Retinal pigment epithelial cell (primary cell): ENCODE measurements around the gene SUSD6.

Experiments used
- DNase-seq: peaks from one replicate; pipeline ENCODE4 v3.0.0-alpha.2; 2010; ENCODE audit warnings: low read depth
- H3K4me3 ChIP-seq: 2 replicates; pipeline ENCODE4 v1.5.1; 2011; ENCODE audit warnings: mild to moderate bottlenecking, low read length, control low read depth, moderate library complexity
- CTCF ChIP-seq: conservative IDR thresholded peaks from 2 replicates; pipeline ENCODE4 v1.5.1; 2011; ENCODE audit warnings: low read depth, low read length, control low read depth, inconsistent platforms

The SUSD6 gene

GRCh38 chr14:69763761-69764510 lies 152.5 kb downstream of the SUSD6 start:
- H3K4me3 ChIP-seq: no peak overlapping the region
- no peak for DNase-seq
- TF ChIP-seq CTCF: no peak
